NCI-H187 (cell line): ENCODE measurements around the gene IFFO2.

ENCODE experiments used
- DNase-seq, 2 experiments: peaks; one replicate each; lab custom pipeline; 2025; lab: John Stamatoyannopoulos, UW

IFFO2 gene

DNA sequence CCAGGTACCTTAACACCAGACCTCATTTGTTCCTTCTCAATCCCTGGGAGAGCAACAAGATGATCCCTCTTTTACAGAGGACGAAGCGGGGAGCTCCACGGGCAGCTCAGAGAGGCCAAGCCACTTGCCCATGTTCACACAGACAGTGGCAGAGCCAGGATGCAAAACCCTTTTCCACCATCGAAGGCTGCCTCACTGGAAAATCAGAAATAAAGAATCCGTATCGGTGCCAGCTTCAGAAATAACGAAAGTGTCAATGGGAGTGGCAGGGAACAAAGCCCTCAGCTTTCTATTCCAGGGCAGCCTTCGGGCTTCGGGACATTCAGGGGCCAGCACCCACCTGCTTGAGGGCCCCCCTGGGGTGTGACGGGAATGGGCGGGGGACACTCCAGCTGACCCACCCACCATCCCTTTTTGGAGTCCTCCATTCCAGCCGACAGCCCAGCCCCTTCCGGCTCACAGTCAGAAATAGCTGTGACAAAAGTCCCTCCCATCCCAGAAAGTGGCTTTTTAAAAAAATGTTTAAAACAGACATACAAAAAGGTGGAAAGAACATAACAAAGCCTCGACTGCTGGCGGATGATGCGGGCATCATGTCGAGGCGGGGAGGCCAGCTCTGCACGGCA, 6.0 kb downstream of the IFFO2 start:
- DNase-seq = no peak

- DNase-seq = no peak
Measured at GRCh38 chr1:18949686-18950400, 6.6 kb downstream of the IFFO2 start.

DNA sequence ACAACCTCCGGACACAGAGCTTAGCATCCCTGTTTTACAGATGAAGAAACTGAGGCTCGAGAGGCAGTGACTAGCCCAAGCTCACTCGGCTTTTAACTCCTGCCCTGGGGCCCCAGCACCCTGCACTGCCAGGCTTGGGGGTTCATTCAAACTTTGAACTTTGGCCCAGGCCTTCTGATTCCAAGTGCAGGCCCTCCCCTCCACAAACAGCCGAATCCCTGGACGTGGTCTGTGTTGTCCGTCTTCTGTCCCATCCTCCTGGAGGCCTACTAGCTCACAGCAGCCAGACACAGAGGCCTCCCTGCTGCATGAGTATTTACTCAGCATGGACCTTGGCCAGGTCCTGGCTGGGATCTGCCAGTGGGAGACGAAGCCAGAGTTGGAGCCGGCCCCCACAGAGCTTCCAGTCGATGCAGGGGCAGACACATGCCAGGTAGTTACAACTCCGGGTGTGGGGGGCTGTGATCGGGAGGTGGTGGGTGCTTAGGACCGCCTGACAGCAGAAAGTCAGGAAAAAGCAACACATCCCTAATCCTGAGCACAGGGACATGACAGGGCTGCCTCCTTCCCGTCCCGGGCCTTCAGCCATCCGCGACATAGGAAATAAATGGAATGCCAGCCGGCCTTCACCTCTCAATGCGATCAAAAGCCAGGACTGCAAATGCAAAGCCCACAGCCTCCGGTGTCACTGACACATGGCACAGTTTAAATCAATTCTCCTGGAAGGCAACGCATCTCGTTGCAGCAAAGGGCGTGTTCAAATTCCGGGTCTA, 7.4 kb downstream of the IFFO2 start:
- DNase-seq = no peak

- no peak for DNase-seq
Measured at GRCh38 chr1:18948048-18948912, 8.2 kb downstream of the IFFO2 start.

- no peak for DNase-seq
Measured at GRCh38 chr1:18947570-18947969, 8.9 kb downstream of the IFFO2 start.

DNA sequence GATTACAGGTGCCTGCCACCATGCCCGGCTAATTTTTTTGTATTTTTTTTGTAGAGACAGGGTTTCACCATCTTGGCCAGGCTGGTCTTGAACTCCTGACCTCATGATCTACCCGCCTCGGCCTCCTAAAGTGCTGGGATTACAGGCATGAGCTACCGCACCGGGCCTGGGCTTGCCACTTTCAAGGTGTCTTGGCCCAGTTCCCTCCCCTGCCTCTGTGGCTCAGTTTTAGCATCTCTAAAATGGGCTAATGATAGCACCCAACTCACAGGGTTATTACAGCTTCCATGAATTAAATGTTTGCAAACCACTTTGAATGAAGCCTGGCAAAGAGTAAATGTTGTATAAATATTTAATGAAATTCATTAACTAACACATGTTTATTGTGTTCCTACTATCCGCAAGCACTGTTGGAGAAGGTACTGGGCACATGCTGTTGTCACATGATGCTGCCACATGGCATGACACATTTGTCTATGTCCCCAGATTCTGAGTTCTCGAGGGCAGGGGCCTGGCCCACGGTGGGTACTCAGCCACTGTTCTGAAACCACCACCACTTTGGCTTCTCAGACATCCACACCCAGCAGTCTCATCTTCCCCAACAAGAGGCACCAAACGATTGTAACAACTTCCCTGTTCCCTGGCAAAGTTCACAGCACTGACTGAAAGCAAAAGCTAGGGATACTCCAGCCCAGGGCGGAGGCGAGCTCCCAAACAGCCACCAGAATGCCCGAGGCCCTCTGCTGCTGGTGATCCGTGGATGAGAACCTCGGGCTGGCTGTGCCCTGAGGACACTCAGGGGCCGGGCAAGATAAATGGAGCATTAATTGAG, 9.7 kb downstream of the IFFO2 start:
- DNase-seq = no peak

DNA sequence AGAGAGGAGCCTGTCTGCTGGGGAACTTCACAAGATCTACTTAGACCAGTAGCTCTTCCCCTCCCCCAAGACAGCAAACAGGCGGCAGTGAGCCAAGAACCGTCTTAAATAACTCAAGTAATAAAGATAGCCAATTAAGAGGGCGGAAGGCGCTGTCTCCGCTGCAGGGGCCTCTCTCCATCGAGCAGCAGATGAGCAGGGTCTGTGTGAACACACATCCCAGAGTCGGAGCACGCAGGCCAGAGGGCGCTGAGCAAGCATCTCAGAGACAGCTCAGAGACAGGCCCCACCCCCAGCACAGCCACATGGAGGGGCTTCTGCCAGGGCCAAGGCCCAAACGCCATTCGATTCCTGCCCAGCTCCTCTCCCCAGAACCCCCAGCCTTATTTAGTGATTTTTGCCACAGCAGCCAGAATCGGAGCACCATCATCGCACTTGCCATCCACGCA, 11.1 kb downstream of the IFFO2 start:
- DNase-seq = no peak

GRCh38 chr1:18944810-18945209, 11.7 kb downstream of the IFFO2 start:
- no peak for DNase-seq

GRCh38 chr1:18943914-18944572, 12.4 kb downstream of the IFFO2 start:
- DNase-seq = no peak

DNA sequence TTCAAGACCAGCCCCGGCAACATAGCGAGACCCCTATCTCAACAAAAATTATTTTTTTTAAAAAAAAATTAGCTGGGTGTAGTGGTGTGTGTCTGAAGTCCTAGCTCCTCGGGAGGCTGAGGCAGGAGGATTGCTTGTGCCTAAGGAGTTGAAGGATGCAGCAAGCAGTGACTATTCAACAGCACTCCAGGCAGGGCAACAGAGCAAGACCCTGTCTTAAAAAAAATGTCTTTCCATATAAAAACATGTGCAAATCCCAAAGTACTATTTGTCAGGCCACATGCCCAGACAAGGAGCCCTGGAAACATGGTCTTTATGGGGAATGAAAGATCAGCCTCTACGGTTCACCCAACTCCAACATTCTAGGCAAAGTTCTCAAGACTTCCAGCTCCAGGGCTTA, 13.3 kb downstream of the IFFO2 start:
- no peak for DNase-seq

DNA sequence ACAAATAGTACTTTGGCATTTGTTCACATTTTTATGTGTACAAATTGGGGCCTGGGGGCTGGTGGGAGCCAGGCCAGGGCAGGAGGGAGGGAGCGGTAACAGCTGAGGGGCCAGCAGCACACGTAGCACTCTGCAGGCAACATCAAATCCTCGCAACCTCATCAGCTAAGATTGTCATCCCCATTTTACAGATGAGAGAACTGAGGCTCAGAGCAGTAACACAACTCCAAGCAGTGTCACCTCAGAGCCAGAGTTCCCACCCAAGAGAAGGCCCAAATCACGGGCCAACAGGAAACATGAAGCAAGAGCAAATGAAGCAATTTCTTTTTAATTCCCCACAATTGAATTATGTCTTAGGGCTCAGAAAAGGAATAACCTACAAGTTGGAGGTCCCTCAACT, 14.1 kb downstream of the IFFO2 start:
- no peak for DNase-seq

GRCh38 chr1:18941221-18942141, 15.0 kb downstream of the IFFO2 start:
- no peak for DNase-seq

DNA sequence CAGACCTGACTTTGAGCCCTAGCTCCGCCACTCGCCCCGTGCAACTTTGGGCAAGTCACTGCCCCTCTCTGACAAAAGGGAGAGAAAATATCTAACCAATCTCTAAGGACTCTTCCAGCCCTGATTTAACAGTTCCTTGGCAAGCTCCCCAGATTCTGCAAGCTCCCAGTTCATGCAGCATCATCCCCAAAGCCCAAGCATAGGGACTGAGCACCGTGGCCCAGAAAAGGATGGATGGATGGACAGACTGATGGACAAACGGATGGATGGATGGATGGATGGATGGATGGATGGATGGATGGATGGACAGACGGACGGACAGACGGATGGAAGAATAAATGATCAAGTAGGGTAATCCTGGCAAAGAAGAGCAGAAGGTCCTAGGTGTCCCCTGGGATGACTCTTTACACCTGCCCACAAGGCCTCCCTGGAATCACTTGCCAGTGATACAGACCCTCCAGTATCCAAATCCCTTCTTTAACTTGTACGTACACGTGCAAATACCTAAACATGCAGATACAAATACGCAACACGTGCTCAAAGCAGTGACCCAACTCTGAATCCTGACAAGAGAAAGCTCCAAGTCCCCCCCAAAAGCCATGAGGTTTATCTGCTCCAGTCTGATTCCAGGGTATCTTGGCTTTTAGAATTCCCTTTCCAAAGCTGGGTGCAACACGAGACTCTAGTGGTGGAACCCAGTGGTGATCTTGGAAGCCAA, 16.0 kb downstream of the IFFO2 start:
- DNase-seq = no peak

DNA sequence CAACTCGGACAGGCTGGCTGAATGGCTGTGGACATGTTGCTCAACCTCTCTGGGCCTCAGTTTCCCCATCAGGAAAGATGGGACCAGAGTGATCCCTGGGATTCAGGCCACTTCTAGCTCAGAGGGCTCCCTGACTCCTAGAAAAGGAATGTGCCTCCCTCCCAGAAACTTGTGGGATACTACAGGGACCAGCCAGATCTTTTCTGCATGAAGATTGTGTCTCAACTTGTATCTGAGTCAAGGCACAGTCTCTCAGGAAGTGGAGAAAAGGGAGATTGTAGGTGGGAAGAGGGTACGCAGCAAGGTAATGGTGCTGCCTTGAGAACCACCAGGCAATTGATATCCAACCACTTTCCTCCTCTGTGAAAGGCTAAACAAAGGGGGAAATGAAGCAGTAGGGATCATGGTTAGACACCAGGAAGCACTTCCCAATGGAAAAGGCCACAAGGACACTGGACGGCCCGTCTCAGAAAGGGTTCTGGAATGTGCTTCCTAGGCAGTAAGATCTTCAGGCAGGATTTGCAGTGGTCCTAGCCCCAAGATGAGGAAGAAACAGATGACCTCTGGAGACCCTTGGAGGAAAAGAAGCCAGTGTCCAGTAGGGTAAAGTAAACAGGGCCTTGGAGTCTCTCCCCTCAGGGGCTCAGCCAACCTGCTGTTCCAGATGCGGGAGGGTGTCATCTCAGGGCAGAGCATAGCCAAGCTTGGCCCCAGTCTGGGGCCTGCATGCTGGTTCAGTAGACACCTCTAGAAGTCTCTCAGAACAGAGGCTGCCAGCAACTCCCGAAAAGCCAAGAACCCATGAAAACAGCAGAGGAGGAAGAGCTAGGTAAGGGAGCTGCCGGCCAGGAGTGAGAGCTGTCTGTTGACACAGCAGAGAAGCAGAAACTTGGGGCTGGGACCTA, 16.8 kb downstream of the IFFO2 start:
- no peak for DNase-seq

GRCh38 chr1:18938707-18939070, 17.8 kb downstream of the IFFO2 start:
- DNase-seq = no peak

DNA sequence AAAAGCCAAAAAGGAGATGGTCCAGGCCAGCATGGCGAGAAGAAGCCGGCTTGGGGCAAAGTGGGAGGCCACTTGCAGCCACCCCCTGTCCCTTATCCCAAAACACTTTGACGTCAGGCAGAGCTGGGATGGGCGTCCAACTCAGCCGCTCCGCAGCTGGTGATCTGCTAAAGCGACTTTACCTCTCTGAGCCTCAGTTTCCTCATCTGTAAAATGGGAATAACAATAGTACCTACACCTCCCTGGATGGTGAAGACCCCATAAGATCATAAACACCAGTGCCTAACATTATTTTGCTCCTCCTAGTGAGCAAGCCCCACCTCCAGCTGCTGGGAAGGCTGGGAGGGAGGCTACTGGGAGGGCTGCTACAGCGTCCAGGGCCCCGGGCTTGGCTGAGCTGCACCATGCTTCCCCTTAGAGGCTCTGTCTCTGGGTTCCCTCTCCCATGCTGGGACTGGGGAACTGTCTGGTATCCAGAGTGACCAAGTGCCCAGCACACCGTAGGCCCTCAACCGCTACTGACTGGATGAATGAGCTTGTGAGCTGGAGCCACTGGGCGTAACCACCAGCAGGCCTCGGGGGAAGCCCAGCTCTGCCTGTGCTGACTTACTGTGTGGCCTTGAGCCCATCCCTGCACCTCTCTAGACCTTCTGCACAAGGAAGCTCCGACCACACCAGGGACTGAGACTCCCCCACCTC, 18.3 kb downstream of the IFFO2 start:
- DNase-seq = no peak

GRCh38 chr1:18937539-18937938, 18.9 kb downstream of the IFFO2 start:
- DNase-seq = no peak
